DMS53 (cell line): Measurements from ENCODE around the gene PPP2R5C.

Experiments used
- DNase-seq: peaks from one replicate; lab custom pipeline; 2025; lab: John Stamatoyannopoulos, UW

Gene PPP2R5C

GRCh38 chr14:101755591-101756324 is 5.8 kb upstream of the PPP2R5C start:
- DNase-seq: no peak

GRCh38 chr14:101757064-101757838 is 4.3 kb upstream of the PPP2R5C start:
- DNase-seq: no peak

- DNase-seq: no peak
These were observed 3.7 kb upstream of the PPP2R5C start for GRCh38 chr14:101757839-101758211.

- no peak for DNase-seq
These were observed 2.5 kb upstream of the PPP2R5C start for GRCh38 chr14:101758913-101759593.

GRCh38 chr14:101760138-101761011 is 1.1 kb upstream of the PPP2R5C start:
- DNase-seq: peak; percentile 95

GRCh38 chr14:101761881-101762529 is 496 bp downstream of the PPP2R5C start:
- peak; percentile 64 for DNase-seq

GRCh38 chr14:101762530-101763101 is 1.1 kb downstream of the PPP2R5C start:
- no peak for DNase-seq

GRCh38 chr14:101763941-101764709 is 2.6 kb downstream of the PPP2R5C start:
- no peak for DNase-seq

GRCh38 chr14:101767618-101768362 is 6.3 kb downstream of the PPP2R5C start:
- DNase-seq: no peak

GRCh38 chr14:101770183-101770582 is 8.7 kb downstream of the PPP2R5C start:
- no peak for DNase-seq

- no peak for DNase-seq
These were observed 11.3 kb downstream of the PPP2R5C start for GRCh38 chr14:101772770-101773169.

GRCh38 chr14:101773378-101773777 is 11.9 kb downstream of the PPP2R5C start:
- no peak for DNase-seq

- DNase-seq: no peak
These were observed 12.7 kb downstream of the PPP2R5C start for GRCh38 chr14:101774006-101774795.

GRCh38 chr14:101774814-101775213 is 13.3 kb downstream of the PPP2R5C start:
- no peak for DNase-seq

GRCh38 chr14:101775826-101776225 is 14.3 kb downstream of the PPP2R5C start:
- no peak for DNase-seq

GRCh38 chr14:101776344-101776743 is 14.8 kb downstream of the PPP2R5C start:
- no peak for DNase-seq

GRCh38 chr14:101780390-101780789 is 18.9 kb downstream of the PPP2R5C start:
- DNase-seq: no peak

GRCh38 chr14:101780887-101781239 is 19.4 kb downstream of the PPP2R5C start:
- no peak for DNase-seq
